Measurements from ENCODE around the gene SPDEF.

Gene SPDEF

DNA sequence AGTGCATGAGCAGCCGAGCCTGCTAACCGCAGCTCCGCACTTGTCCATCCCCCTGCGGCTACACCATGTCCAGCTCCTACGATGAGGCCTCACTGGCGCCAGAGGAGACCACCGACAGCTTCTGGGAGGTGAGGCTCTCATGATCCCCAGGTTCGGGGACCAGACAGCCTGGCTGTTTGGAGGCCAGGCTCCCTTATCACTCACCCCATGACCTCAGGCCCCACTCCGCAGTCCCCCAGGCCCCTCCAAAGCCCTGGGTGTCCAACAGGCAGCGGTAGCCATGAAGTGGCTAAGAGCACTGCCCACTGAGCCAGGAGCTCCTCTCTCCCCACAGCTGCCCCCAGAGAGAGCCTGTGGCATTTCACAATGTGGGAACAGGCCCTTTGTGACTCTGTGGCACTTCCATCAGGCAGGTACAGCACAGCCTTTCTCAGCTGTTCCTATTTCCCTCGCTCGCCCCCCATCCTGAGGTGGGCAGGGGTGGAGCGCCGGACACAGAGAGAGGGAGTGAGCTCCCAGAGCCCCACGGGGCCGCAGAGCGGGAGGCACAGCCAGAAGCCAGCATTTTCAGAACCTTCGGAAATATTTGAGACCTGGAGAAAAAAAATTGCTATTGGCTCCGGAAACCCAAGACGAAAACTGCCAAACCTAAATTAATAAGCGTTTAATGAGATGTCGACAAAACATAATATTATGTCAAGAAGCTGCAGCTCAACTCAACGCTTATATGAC is 29.7 kb downstream of the SPDEF start:
- FAIRE-seq = no peak

DNA sequence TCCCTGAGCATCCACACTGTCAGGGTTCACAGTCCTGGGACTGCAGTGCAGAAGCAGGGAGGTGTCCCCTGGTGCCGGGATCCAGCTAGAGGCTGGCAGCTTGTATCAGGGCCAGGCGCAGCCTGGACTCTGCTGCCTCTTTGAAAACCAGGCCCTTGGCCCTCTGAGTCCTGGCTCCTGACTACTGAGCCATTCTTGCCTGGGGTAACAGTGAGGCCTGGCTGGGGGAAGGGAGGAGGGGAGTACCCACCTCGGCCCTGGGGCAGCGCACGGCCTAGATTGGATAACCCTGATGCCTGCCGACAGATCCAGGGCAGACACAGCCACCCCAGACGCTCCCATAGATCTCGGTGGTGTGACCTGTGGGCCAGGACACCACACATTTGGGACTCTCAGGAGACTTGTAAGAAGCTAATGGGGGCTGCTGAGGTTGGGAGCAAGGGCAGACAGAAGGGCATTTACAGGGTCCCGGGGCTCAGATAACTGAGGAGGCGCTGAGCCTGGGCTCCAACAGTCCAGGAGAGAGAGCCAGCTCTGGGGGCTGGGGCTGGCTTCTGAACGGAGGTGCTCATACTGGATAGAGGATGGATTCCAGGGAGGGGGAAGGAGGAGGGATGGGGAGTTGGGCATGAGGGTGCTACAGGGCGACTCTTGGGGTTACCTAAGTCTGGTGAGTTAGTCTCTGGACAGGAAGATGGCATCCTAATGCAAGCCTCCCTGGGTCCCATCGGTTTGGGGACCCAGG is 30.5 kb downstream of the SPDEF start:
- FAIRE-seq = no peak

DNA sequence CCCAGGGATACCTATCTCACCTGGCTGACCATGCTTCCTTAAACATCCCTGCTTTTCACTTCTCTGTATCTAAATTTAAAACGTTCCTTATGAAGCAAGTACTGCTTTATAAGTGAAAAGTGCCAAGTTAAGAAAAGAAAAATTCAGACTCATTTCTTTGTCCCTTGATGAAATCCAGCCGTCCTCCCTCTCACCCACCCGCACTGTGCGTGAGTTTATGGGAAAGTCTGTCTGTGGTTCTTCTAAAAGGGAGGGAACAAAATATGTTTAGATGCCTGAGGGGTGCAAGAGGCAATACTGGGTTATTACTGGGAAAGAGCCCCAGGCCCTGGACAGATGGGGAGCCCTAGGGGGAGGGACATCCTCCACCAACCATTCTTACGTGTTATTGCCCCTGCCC is 31.2 kb downstream of the SPDEF start:
- FAIRE-seq = no peak

DNA sequence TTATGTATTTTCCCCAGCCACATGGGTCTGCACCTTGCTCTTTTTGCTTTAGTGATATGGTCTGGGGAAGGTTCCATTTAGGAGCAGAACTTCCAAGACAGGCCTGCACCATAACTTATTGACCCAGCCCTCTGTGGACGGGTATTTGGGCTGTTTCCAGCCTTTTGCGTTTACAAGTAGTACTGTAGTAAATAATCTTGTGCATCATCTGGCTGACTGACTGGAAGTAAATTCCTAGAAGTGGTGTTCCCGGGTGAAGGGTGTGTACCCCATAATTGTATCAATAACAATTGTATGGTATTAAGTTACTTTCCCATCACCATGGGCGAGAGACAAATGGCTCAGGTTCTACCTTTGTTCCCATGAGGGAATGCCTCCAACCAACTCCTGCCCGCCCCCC is 31.6 kb downstream of the SPDEF start:
- FAIRE-seq = no peak

DNA sequence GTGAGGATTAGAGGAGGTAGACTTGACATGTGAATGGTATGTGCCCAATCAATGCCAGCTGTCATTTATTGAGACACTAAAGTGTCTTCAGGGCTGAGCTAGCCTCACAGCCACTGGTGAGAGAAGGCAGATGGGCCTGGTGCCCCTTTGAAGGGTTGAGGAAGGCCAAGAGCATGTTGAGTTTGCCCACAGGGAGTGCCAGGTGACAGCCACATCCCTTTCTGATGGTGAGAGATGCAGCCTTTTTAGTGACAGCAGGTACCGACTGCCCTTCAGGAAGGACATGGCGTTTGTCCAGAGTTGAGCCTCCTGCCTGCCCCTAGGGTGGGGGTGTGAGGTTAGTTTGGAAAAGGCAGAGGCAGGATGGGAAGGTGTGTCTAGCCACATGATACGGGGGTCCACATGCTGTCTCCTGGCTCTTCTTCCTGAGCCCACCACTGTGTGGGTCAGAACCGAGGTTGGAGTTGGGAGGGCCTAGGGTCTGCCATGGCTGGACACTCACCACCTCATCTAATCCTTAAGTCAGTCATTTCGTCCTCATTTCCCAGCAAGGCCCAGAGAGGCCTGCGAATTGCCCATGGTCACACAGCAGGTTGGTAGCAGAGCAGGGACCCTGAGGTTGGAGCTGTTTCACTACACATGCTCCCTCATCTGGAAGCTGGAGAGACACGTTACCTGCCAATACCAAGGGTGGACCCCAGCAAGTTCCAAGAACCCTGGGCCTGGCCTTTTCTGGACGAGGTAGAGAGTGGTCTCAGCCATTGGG is 32.5 kb downstream of the SPDEF start:
- no peak for FAIRE-seq

DNA sequence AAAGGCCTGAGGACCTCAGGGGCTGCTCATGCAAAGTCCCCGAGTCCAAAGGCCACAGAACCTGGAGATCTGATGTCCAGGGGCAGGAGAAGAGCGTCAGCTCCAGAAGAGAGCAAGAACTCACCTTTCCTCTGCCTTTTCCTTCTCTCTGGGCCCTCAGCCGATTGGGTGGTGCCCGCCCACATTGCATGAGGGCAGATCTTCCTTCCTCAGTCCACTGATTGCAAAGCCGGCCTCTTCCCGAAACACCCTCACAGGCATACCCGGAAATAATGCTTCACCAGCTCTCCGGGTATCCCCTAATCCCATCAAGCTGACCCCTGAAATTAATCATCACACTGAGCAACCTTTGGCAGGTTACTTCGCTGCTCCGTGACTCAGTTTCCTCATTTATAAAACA is 33.4 kb downstream of the SPDEF start:
- no peak for FAIRE-seq

DNA sequence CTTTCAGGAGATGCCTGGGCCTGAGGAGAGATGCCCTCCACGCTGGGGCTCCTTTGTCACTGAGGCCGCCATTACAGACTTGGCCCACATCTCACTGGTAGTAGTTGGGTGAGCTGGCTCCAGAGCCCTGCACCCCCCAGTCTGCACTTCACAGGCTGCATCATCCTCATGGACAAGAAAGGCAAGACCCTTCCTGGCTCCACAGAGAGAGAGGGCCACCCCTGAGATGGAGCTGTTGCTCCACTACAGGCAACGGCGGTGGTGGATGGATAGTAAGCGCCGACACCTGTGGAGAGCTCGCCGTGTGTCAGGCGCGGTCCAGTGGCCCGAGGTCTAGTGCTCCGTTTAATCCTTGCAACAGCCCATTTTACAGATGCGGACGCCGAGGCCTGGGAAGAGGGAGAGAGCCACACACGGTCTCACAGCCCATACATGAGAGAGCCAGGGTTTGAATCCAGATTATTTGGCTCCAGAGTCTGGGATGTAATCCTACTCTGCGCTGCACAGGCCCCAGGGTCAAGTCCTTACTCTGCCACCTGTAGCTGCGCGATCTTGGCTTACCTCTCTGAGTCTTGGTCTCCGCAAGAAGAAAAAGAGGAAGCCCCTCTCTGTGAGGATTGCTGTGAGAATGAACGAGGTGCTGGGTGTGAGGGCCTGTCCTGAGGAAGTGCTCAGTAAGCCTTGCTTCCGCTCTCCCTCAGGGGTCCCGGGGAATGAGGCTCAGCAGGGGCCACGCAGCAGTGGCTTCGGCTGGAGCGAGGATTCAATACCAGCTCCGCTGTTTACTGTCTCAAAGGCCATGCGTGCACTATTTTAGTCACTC is 34.5 kb downstream of the SPDEF start:
- FAIRE-seq = no peak

DNA sequence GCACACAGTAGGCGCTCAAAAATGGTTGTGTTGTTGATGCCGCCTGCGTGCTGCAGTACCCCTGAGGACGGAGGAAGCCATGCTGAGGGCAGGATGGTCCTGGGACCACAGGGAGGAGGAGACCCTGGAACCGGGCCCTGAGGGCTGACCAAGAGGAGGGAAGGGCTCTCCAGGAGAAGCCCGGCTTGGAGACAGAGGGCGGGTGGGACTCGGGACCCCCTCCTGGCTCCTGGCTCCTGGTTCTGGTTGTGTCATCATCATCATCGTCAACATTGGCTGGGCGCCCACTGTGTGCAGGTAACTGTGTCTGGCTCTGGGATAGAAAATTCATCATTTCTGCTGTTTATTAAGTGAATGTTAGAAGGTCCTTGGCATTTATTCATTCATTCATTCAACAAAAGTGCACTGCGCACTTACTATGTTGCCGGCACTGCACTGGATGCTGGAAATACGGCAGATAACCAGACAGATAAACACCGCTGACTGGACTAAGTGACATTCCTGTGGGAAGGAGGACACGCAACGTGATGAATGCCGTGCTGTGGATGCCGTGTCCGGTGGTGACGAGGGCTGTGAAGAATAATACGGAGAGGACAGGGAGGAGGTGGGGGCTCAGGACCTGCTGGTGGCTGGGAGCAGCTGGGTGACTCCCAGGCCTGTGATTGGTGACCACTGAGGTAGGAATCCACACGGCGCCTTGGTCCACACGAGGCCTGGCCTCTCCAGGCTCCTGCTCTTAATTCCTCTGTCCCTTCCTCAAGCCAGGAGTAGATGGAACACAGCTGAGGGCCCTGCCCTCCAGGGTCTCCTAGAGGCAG is 35.3 kb downstream of the SPDEF start:
- no peak for FAIRE-seq

DNA sequence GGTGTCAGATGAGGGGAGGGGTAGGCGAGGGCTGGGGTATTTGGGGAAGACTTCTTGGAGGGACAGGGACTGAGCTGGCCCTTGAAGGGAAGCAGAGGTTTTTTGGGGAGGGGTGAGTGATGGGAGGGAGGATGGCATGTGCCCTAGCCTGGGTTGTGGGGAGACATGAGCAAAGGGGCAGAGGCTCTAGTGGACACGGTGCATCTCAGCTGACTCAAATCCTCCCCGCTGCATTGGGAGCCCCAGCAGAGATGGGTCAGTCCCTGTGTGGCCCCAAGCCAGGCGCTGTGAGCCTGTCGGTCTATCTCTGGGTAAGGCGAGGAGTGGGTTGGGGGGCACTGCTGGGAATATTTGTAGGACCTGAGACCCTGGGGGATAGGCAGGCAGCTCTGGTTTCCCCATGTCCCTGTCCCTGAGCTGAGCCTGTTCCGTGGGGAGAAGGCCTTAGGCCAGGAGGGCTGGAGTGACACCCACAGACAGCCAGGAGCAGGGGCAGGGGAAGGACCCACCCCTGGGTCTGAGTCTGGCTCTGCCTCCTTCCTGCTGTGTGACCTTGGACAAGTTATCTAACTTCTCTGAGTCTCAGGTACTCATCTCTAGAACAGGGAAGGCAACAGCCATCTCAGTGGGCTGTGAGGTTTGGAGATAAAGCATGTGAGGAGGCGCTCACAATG is 36.0 kb downstream of the SPDEF start:
- no peak for FAIRE-seq

DNA sequence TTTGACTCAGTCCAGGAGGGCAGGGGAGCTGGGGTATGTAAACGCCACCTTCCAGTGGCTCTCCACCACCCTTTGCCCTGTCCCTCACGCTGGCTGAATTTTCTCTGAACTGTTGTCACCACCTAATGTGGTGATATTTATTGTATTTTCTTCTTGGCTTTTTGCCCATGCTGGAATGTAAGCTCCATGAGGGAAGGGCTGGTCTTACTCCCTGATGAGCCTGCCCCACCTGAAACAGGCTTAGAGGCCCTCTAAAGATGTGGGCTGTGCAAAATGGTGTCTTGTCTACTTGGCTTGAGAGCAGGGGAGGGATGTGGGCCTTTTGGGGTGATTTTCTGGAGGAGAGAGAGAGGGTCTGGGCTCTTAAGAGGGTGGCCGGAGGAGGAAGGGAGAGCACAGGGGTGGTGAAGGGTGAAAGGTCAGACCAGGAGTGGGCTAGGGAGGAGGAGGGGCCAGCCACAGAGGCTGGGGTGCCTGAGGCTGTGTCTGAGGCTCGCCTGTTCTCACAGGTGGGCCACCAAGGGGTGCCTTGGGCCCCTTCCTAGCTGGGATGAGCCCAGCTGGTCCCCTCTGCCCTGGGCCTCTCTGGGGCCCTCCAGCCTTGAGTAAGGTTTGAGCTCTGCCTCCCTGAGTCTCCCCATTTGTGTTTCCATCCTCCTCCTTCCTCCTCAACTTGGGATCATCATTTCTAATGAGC is 37.3 kb downstream of the SPDEF start:
- FAIRE-seq = no peak

DNA sequence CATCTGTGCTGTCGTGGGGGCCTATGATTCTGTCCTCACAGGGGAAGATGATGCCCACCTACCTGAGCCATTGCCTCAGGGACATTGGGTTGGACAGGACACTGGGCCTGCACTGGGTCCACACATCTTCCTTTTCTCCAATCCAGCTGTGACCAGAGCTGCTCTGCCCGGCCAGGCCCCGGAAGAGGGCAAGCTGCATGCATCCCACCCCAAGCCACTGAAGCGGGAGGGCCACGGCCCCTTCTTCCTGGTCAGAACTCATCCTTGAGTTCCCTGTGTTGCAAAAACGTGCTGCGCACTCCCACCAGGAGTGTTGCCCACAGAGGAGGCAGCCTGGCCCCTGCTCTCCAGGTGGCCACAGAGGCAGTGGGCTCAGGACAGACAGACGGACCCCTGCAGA is 38.2 kb downstream of the SPDEF start:
- FAIRE-seq = no peak

DNA sequence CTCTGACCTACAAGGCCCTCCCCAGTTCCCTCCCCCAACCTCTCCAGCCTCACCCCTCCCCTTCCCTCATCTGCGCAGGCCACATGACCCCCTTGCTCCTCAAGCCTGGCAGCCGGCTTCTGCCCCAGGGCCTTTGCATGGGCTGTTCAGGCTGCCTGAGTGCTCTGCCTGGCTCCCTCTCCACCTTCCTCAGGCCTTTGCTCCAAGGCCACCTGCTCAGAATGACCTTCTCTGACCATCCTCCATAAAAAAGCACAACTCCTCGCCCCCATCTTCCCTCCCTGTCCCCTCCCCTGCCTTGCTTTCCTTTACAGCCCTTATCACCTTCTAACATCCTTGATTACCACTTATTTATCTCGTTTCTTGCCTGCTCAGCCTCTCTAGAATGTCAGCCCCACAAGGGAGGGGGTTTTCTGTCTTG is 38.7 kb downstream of the SPDEF start:
- no peak for FAIRE-seq

DNA sequence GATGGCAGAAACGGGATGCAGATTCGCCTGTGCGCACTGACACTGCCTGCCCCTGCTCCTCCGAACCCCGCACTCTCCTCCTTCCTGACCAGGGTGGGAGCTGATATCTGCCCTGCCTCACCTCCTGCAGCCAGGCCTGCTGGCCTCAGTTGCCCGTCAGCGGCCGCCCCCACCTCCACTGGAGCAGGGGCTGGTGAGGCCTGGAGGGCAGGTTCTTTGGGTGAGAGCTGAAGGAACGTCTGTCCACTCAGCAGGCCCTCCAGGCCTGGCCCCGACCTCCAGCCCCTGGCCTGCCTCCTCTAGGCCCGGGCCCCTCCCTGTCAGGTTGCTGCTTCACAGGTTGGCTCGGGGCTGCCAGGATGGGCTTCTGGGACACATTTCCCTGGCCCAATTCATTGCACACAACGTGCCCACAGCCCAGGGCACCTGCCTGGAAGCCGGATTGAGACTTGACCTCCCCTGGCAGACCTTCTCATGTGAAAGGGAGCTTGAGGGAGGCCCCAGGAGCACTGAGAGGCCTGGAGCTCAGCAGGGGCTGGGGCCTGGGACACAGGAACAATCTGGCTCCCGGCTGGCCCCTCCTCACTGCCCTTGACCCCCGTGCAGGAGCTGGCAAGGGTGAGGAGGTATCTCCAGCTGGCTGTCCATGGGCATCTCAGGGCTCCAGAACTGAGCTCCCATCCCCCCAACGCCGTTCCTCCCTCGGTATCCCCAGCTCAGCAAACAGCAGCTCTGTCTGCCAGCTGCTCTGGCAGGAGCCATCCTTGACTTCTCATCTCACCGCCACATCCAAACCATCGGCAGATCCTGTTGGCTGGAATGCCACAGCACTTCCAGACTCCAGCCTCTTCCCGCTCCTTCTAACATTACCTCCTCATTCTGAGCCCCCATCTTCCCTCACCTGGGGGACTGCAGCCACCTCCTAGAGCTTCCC is 39.5 kb downstream of the SPDEF start:
- FAIRE-seq = no peak

DNA sequence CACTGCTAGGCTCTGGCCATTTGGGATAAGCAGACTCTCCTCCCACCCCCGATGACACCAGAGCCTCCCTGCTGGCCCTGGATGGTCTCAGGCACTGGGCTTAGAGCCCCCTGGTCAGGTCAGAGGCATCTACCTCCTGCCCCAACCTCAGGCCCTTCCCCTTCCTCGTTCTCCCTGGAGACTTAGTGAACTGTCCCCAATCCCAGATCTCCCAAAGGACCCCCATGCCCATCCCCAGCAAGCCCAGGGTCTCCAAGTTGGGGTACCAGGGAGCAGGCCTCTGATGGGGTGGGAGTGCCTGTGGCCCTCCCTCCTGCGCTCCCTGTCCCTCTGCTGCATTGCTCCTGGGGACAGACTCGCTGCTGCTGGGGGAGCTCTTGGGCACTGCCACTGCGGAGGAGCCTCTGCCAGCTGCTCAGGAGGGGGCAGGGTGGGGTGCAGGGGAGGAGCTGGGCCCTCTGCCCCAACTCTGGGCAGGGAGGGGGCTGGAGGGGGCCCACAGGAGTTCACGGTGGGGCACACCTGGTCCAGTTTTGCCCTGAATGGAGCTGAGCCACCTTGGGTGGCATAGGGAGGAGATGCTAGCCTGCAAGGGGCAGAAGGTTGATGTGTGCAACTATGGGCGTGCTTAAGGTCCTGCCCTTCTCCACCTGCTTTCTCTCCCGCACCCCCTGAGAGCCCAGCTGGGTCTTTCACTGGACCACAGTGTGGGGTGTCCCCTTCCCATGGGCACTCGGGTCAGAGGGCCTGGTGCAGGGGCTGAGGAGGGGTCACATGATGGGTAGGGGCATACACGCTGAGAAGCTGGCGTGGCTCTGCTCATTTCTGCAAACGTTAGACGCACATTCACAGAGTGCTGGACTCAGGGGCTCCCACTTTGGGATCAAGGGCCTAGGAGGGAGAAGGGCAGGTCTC is 40.4 kb downstream of the SPDEF start:
- FAIRE-seq = no peak

DNA sequence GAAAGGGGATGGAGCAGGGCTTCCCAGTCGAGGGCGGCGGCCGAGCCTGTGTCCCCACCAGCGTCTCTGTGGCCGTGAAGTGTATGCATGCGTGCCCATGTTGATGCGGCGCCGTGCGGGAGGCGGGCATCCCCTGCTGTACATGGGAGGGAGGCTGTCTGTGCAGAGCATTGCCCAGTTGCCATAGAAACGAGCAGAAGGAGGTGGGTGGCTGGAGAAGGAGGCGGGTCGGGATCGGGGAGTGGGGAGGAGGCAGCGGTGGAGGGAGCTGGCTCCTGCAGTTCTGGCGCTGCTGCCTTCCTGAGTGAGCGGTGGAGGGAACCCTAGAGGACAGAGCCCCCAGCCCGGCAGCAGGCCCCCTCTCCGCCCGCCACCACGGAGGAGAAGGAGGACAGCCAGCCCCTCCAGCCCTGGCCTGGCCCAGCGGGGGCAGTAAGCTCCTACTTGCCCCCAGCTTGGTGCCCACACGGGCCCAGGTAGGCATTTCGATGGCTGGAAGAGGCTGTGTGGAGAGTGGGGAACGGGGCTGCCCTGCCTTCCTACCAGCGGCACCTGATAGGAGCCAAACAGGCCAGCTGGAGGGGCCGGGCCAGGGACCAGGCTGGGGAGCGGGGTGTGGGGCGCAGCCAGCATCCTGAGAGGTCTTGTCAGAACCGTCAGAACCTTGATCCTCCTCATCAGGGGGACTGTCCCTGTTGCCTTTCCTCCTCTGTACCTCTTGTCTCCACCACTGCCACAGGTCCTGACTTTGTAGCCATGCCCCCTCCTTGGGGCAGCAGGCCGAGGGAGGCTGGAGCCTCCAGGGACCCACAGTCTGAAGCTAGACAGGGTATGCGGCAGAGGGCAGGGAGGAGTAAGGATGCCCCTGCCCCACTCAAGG is 41.3 kb downstream of the SPDEF start:
- FAIRE-seq = no peak

DNA sequence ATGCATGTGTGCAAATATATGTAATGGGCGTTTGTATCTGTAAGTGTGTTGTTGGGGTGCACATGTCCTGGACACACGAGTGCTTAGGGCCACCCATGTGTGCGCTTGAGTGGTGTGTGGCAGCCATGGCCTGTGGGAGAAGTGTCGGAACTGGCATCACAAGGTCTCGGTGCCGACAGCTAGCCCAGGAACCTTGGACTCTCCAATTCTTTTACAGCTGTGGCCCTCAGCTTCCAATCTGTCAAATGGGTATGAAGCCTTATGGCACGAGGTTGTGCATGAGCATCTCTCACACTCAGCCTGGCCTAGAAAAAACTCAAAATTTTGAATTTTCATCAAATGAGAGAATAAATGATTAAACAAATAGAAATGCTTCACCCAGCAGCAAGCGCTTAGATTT is 42.0 kb downstream of the SPDEF start:
- no peak for FAIRE-seq

DNA sequence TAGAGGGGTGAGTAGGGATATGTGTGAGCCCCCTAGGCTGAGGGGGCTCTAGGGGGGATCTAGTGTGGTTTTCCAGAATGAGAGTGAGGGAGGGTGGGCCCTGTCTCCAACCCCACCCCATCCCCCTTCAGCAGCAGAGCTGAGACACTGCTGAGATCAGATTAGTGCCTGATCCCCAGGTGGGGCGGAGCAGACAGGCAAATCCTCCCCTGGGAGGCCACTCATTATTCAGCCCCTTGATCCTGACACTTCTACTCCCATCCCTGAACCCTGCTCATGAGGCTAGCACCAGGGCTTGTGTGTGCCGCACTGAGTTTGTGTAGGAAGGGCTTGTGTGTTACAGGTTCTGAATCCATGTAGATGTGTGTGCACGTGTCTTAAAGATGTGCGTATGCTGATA is 42.5 kb downstream of the SPDEF start:
- no peak for FAIRE-seq

DNA sequence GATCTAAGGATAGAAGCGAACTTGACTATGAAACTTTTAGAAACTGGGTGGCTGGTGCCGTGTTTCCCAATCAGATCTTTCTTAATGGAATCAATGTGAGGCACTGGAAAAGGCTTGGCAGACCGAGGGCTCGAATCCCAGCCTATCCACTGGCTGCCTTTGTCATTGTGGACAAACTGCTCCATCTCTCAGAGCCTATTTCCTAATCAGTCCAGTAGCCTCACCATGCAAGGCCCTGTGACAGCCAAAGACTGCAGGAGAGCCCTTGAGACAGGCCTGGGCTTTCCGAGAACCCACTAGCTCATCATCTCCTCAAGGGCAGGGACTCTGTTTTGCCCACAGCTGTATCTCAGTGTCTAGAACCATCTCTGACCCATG is 43.4 kb downstream of the SPDEF start:
- FAIRE-seq = no peak
